Cardiac muscle cell (in vitro differentiated cells and primary cell): Measurements from ENCODE around the gene NXT1. TPM values are rescaled to one million over a fixed set of nuclear protein-coding genes. Genes with fewer than 3 reads are reported as not detected.

Experiments used
- DNase-seq, 2 donors: peaks; one replicate each; pipeline versions ENCODE4 v3.0.0 to v3.0.0-alpha.2; 2010 to 2017; ENCODE audit warnings: low read depth in 1 of 2, low spot score in 1 of 2
- H3K27ac ChIP-seq: fragments of 200-600 bp; sonication (generic); 2 replicates; pipeline ENCODE4 v1.5.1; 2016
- H3K27me3 ChIP-seq: fragments of 200-600 bp; sonication (generic); 2 replicates; pipeline ENCODE4 v1.6.0; 2016; ENCODE audit warnings: control low read depth
- H3K36me3 ChIP-seq: fragments of 200-600 bp; sonication (generic); 2 replicates; pipeline ENCODE4 v1.5.1; 2016; ENCODE audit warnings: control low read depth
- H3K4me1 ChIP-seq: fragments of 200-600 bp; sonication (generic); 2 replicates; pipeline ENCODE4 v1.8.1; 2017; ENCODE audit warnings: low read depth, mild to moderate bottlenecking, mixed run types
- H3K4me3 ChIP-seq: fragments of 200-600 bp; sonication (generic); 2 replicates; pipeline ENCODE4 v1.5.1; 2016; ENCODE audit warnings: mild to moderate bottlenecking
- H3K9me3 ChIP-seq: fragments of 200-600 bp; sonication (generic); 2 replicates; pipeline ENCODE4 v1.5.1; 2017; ENCODE audit warnings: low read depth, mild to moderate bottlenecking, control low read depth
- CTCF ChIP-seq: IDR thresholded peaks from 2 replicates; pipeline ENCODE4 v1.5.1; 2012; ENCODE audit warnings: low read depth, mild to moderate bottlenecking, low read length
- polyA plus RNA-seq: library from polyadenylated mRNA; unstranded; fragments of >200 nt; fragmentation: Nextera tagmentation; extraction: Ambion mirVana; gene quantifications from 2 replicates; pipeline ENCODE4 v1.2.1, GENCODE V29; 2016
- total RNA-seq: library from RNA; depleted of rRNA; stranded (reverse); fragments of >200 nt; gene quantifications from 2 replicates; pipeline ENCODE4 v1.2.3, GENCODE V29; 2016

The NXT1 gene
- total and polyA plus RNA-seq, 2 experiments from 2014 or later: 27.4 to 29.1 TPM

GRCh38 chr20:23317081-23317480 lies 33.5 kb upstream of the NXT1 start:
- no peak overlapping the region for H3K4me3 ChIP-seq
- no peaks in the 10 kb centered on the region for H3K36me3 ChIP-seq
- H3K27ac ChIP-seq: no peak overlapping the region
- H3K27me3 ChIP-seq: no peaks in the 10 kb centered on the region
- no peak for DNase-seq
- no peaks in the 10 kb centered on the region for H3K9me3 ChIP-seq
- no peak for TF ChIP-seq CTCF
- H3K4me1 ChIP-seq: peaks cover 4% of the 10 kb centered on the region

- Histone ChIP-seq H3K9me3 (no peaks in the 10 kb centered on the region), H3K36me3 (no peaks in the 10 kb centered on the region), H3K4me3 (no peak overlapping the region), H3K27me3 (no peaks in the 10 kb centered on the region), H3K27ac (no peak overlapping the region), H3K4me1 (no peaks in the 10 kb centered on the region)
- no peak for DNase-seq
- TF ChIP-seq CTCF: no peak
These were observed 32.2 kb upstream of the NXT1 start for GRCh38 chr20:23318347-23318746.

- Histone ChIP-seq H3K27ac (no peak overlapping the region), H3K27me3 (no peaks in the 10 kb centered on the region), H3K4me3 (no peak overlapping the region), H3K4me1 (no peaks in the 10 kb centered on the region), H3K9me3 (no peaks in the 10 kb centered on the region), H3K36me3 (no peaks in the 10 kb centered on the region)
- peak; percentile 50 for TF ChIP-seq CTCF
- peak in 1 of 2 donors; percentile 42 for DNase-seq
These were observed 30.3 kb upstream of the NXT1 start for GRCh38 chr20:23320317-23320716.

GRCh38 chr20:23325107-23325506 lies 25.5 kb upstream of the NXT1 start:
- H3K27me3 ChIP-seq: no peaks in the 10 kb centered on the region
- DNase-seq: no peak
- no peaks in the 10 kb centered on the region for H3K4me1 ChIP-seq
- no peak overlapping the region for H3K4me3 ChIP-seq
- no peak overlapping the region for H3K27ac ChIP-seq
- no peak for TF ChIP-seq CTCF
- H3K9me3 ChIP-seq: no peaks in the 10 kb centered on the region
- no peaks in the 10 kb centered on the region for H3K36me3 ChIP-seq

- H3K4me3 ChIP-seq: no peak overlapping the region
- no peaks in the 10 kb centered on the region for H3K36me3 ChIP-seq
- H3K27me3 ChIP-seq: no peaks in the 10 kb centered on the region
- no peaks in the 10 kb centered on the region for H3K9me3 ChIP-seq
- TF ChIP-seq CTCF: no peak
- no peak for DNase-seq
- no peaks in the 10 kb centered on the region for H3K4me1 ChIP-seq
- H3K27ac ChIP-seq: no peak overlapping the region
These were observed 23.8 kb upstream of the NXT1 start for GRCh38 chr20:23326774-23327173.

GRCh38 chr20:23327617-23328333 lies 22.8 kb upstream of the NXT1 start:
- H3K27ac ChIP-seq: no peak overlapping the region
- no peaks in the 10 kb centered on the region for H3K36me3 ChIP-seq
- no peak for DNase-seq
- H3K9me3 ChIP-seq: no peaks in the 10 kb centered on the region
- no peak overlapping the region for H3K4me3 ChIP-seq
- no peak for TF ChIP-seq CTCF
- no peaks in the 10 kb centered on the region for H3K27me3 ChIP-seq
- no peaks in the 10 kb centered on the region for H3K4me1 ChIP-seq
